AG09319 (cell line): Measurements from ENCODE around the gene DDB1.

Experiments
- DNase-seq: peaks from one replicate; pipeline ENCODE4 v3.0.0-alpha.2; 2010; ENCODE audit warnings: low read depth; ENCODE audit errors: extremely low read depth
- TF ChIP-seq, protein P1 (sequence below): IDR thresholded peaks from 2 replicates; pipeline ENCODE4 v1.5.1; 2011; ENCODE audit warnings: low read depth, mild to moderate bottlenecking, inconsistent platforms, low read length, moderate library complexity

DDB1 gene

DNA sequence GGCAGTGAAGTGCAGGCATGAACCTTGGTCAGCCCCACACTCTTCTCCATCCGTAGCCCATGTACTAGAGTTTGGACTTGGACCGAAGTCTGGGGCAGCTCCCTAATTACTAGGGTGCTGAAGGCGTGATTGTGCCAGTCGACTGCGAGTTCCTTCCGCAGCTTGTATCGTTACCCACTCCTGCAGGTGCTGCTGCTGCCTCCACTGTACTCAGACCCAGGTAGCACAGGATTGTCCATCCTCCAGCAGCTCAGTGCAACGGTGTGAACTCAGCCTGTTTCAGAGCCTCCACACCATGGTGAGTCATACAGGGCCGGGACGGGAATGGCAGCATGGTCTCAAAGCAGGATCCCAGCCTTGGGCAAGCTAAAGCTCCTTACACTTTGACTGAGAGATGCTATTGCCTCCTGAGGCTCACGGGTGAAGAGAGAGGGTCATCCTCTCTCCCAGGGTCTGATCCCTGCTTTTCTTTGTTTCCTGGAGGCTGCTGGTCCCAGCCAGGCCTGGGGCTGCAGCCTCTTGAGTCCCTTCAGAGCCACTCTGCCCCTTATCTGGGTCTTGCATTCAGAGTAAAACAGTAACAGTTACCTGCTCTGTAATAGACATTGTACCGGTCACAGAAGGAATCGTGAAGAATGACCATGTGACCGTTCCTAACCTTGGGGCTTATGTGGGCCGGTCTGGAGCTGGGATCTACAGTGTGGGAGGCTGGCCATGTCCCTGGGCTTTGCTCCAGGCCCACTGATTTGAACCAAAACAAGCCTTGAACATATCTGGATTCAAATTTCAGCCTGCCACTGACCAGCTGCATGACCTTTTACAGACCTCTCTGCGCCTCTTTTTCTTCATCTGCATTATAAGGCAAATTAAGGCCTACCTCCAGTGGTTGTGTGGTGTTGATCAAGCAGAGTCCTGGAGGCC lies 1.8 kb upstream of the DDB1 start:
- no peak for DNase-seq
- TF ChIP-seq, protein P1, sequence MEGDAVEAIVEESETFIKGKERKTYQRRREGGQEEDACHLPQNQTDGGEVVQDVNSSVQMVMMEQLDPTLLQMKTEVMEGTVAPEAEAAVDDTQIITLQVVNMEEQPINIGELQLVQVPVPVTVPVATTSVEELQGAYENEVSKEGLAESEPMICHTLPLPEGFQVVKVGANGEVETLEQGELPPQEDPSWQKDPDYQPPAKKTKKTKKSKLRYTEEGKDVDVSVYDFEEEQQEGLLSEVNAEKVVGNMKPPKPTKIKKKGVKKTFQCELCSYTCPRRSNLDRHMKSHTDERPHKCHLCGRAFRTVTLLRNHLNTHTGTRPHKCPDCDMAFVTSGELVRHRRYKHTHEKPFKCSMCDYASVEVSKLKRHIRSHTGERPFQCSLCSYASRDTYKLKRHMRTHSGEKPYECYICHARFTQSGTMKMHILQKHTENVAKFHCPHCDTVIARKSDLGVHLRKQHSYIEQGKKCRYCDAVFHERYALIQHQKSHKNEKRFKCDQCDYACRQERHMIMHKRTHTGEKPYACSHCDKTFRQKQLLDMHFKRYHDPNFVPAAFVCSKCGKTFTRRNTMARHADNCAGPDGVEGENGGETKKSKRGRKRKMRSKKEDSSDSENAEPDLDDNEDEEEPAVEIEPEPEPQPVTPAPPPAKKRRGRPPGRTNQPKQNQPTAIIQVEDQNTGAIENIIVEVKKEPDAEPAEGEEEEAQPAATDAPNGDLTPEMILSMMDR, result no peak

DNA sequence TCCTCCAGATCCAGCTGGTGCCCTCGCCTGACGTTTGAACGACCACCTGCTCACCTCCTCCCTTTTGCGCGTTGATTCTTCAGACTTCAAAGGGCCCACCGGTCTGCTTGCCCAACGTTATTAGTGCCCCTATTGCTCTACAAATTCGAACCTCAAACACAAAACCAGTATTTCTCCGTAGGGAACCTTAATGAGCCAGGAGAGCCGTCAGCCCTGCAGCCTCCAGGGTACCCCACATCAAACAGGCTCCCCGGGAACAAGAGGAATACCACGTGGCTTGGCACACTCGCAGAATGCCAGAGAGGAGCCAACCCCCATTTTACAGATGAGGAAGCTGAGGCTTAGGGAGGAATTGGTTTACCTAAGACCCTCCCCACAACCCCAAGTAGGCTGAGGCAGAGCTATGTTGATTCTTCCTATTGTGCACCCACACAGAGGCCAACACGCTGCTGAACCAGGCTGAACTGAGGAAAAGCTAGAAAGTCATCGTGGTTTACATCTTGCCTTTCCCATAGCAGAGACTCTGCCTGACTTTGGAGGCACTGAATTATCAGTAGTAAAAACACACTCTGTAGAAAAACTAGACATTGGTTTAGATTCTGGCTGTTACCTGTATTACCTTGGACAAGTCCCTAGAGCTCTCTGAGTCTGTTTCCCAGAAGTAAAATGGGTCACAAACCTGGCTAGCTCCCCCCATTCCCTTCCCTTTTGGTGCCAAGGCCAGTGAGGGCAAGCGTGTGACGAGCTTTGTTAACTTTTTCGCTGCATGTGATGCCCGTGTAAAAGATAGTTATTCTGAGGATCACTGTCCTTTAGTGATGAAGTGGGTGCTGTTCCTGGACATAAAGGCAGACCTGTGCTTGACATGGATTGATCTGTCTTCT lies 887 bp upstream of the DDB1 start:
- TF ChIP-seq, protein P1, result no peak
- no peak for DNase-seq

DNA sequence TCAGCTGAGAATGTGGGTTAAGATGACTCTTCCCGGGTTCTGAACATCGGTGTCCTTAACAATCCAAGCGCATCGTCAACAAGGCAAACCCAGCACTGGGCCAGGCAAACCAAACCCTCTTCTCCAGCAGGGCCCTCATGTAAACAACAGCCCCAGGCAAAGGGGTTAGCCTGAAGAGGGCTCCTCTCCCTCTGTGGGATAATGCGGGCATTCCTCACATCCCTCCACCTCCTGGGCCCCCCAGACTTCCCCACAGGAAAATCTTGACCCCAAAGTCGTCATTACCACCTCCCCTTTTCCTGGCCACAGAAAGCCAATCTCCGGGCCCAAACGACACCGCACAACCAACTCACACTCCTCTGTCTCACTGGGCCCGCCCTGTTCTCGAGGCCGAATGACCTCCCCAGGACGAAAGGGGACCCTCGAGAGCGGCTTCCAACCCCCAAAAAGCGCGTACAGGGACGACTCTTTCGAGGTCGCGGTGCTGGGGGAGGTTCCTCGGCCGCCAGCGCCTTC lies 566 bp downstream of the DDB1 start:
- TF ChIP-seq, protein P1, result no peak; the same call in none of the 2 replicates

DNA sequence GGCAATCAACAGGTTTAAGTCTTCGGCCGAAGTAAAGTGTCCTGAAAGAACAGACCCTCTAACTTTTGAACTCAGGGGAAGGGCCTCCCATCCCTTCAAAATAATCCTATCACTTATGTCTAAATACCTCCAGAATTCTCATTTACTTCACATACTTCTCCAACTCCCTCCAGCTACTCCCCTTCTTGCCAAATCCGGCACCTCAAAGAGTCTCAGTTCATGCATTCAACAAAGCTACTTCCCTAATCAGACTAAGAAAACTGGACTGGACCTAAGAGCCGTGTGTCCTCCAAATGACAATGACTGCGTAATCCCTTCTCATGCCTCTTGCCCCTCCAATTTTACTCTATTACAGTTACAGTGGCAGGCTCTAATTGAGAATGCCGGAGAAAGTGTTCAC lies 1.3 kb downstream of the DDB1 start:
- TF ChIP-seq, protein P1, result no peak
- DNase-seq, result no peak

More for the DNA sequence above, 566 bp downstream of the DDB1 start:
- DNase-seq, result no peak

DNA sequence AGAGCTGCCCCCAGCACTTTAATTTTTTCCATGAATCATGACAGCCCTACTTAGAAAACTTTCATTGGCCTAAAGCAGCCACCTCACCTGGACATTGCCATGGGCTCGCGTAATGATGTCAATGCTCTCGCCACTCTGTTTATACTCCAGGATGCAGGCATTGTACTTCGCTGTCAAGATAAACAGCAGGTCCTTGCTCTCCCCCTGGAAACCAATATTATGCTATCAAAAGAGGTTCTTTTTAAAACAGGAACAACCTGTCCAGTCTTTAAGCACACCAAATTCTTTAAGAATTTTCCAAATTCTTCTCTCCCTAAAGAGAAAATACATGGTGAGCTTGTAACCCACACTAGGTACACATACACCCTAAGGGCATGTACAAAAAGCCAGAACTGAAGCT lies 3.0 kb downstream of the DDB1 start:
- DNase-seq, result no peak
- TF ChIP-seq, protein P1, result no peak

DNA sequence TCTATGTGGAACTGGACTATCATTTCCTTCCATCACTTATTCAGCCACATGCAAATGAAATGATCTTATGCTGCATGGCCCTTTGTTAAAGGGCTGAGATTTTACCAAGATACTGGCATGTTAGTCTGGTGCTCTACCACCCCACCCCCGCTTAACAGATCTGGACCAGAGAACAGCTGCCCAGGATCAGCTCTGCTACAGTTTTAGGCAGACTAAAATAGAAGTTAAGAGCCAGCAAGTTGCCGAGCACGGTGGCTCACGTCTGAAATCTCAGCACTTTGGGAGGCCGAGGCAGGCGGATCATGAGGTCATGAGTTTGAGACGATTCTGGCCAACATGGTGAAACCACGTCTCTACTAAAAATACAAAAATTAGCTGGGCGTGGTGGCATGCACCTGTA lies 4.6 kb downstream of the DDB1 start:
- TF ChIP-seq, protein P1, result no peak
- no peak for DNase-seq
